SK-N-SH (cell line): ENCODE data around the gene MAGEA10.
A peak's percentile ranks its signal among the peaks of the same experiment; 100 is the strongest.

Experiments used
- CTCF ChIP-seq: fragments of 200-600 bp; sonication (generic); IDR thresholded peaks from 2 replicates; pipeline ENCODE4 v1.6.1; 2017; ENCODE audit warnings: antibody characterized with exemption, mild to moderate bottlenecking, moderate library complexity
- ELF1 ChIP-seq: IDR thresholded peaks from 2 replicates; pipeline ENCODE4 v1.4.0; 2012
- EP300 ChIP-seq, 2 experiments: IDR thresholded peaks; 2 replicates each; pipeline versions ENCODE4 v1.4.0 to v1.6.1; 2012; ENCODE audit warnings: borderline replicate concordance in 1 of 2, low read depth in 1 of 2, low read length in 1 of 2
- EZH2phosphoT487 ChIP-seq: fragments of 200-600 bp; sonication (generic); IDR thresholded peaks from 2 replicates; pipeline ENCODE4 v1.6.1; 2017; ENCODE audit warnings: low read depth, mixed run types, mild to moderate bottlenecking, antibody characterized with exemption, moderate library complexity, borderline replicate concordance
- FOSL2 ChIP-seq: IDR thresholded peaks from 2 replicates; pipeline ENCODE4 v1.4.0; 2012; ENCODE audit warnings: low read depth, mild to moderate bottlenecking, moderate library complexity, borderline replicate concordance
- FOXM1 ChIP-seq: IDR thresholded peaks from 2 replicates; pipeline ENCODE4 v1.4.0; 2012; ENCODE audit warnings: low read depth, mild to moderate bottlenecking
- MAX ChIP-seq: IDR thresholded peaks from 2 replicates; pipeline ENCODE4 v1.4.0; 2012; ENCODE audit warnings: low read depth
- MXI1 ChIP-seq: IDR thresholded peaks from 2 replicates; pipeline ENCODE4 v1.6.1; 2012; ENCODE audit warnings: mild to moderate bottlenecking, low read depth, low read length, improper control_type of control experiment
- POLR2AphosphoS5 ChIP-seq: IDR thresholded peaks from 2 replicates; pipeline ENCODE4 v1.6.1; 2012; ENCODE audit warnings: low read depth, low read length
- REST ChIP-seq: IDR thresholded peaks from 2 replicates; pipeline ENCODE4 v1.6.1; 2012; ENCODE audit warnings: mild to moderate bottlenecking, low read depth, low read length, moderate library complexity
- SMC3 ChIP-seq: IDR thresholded peaks from 2 replicates; pipeline ENCODE4 v1.6.1; 2012; ENCODE audit warnings: low read depth, low read length, improper control_type of control experiment
- USF1 ChIP-seq: IDR thresholded peaks from 2 replicates; pipeline ENCODE4 v1.4.0; 2012; ENCODE audit warnings: low read depth, borderline replicate concordance
- USF2 ChIP-seq: fragments of 150-350 bp; IDR thresholded peaks from 2 replicates; pipeline ENCODE4 v1.6.1; 2017; ENCODE audit warnings: antibody characterized with exemption, low read length, low read depth, borderline replicate concordance
- YY1 ChIP-seq: IDR thresholded peaks from 2 replicates; pipeline ENCODE4 v1.4.0; 2012; ENCODE audit warnings: low read depth, mild to moderate bottlenecking

- 0 out of 2 replicates have a peak, but pooled peaks have one; percentile 7 for TF ChIP-seq CTCF
- no peak for TF ChIP-seq EP300 (IDR thresholded peaks at IDR 0.05; ENCODE audit: borderline replicate concordance in 1 of 2, low read depth in 1 of 2, low read length in 1 of 2)
- no peak for TF ChIP-seq ELF1
- no peak for TF ChIP-seq EZH2phosphoT487
- no peak for TF ChIP-seq USF1
- TF ChIP-seq MXI1 = no peak
- no peak for TF ChIP-seq SMC3
- TF ChIP-seq FOSL2 = no peak
- peak; percentile 31; the same call in 1 of the 2 replicates for TF ChIP-seq MAX
- no peak for TF ChIP-seq YY1
- peak; percentile 52; the same call in 1 of the 2 replicates for TF ChIP-seq POLR2AphosphoS5
- TF ChIP-seq REST = no peak
- no peak for TF ChIP-seq FOXM1
- TF ChIP-seq USF2 = no peak
Observed at GRCh38 chrX:152138388-152138784, at the start of gene MAGEA10.
